Measurements from ENCODE around the gene RNF144A.

Gene RNF144A

GRCh38 chr2:7007846-7008741, 90.9 kb downstream of the RNF144A start:
- Histone ChIP-seq H3K9me3 (ENCODE audit: severe bottlenecking) (no peaks in the 10 kb centered on the region), H3K27me3 (ENCODE audit: insufficient read depth, low read depth, severe bottlenecking) (no peaks in the 10 kb centered on the region), H3K4me3 (ENCODE audit: low read depth, low read length) (no peak overlapping the region), H3K27ac (no peak overlapping the region), H3K36me3 (no peaks in the 10 kb centered on the region)
- TF ChIP-seq CTCF (IDR thresholded peaks at IDR 0.05; ENCODE audit: low read depth, low read length) = no peak
- DNase-seq = no peak

GRCh38 chr2:7009207-7009911, 92.1 kb downstream of the RNF144A start:
- no peaks in the 10 kb centered on the region for H3K36me3 ChIP-seq
- no peak overlapping the region for H3K27ac ChIP-seq
- TF ChIP-seq CTCF (IDR thresholded peaks at IDR 0.05; ENCODE audit: low read depth, low read length) = no peak
- no peak overlapping the region for H3K4me3 ChIP-seq (ENCODE audit: low read depth, low read length)
- H3K9me3 ChIP-seq (ENCODE audit: severe bottlenecking) = no peaks in the 10 kb centered on the region
- no peak for DNase-seq
- H3K27me3 ChIP-seq (ENCODE audit: insufficient read depth, low read depth, severe bottlenecking) = no peaks in the 10 kb centered on the region

GRCh38 chr2:7010391-7011054, 93.3 kb downstream of the RNF144A start:
- no peaks in the 10 kb centered on the region for H3K27me3 ChIP-seq (ENCODE audit: insufficient read depth, low read depth, severe bottlenecking)
- no peaks in the 10 kb centered on the region for H3K36me3 ChIP-seq
- no peaks in the 10 kb centered on the region for H3K9me3 ChIP-seq (ENCODE audit: severe bottlenecking)
- H3K27ac ChIP-seq = no peak overlapping the region
- no peak for DNase-seq
- TF ChIP-seq CTCF (IDR thresholded peaks at IDR 0.05; ENCODE audit: low read depth, low read length) = no peak
- no peak overlapping the region for H3K4me3 ChIP-seq (ENCODE audit: low read depth, low read length)

GRCh38 chr2:7011356-7012083, 94.3 kb downstream of the RNF144A start:
- DNase-seq = no peak
- H3K9me3 ChIP-seq (ENCODE audit: severe bottlenecking) = no peaks in the 10 kb centered on the region
- H3K27ac ChIP-seq = no peak overlapping the region
- H3K4me3 ChIP-seq (ENCODE audit: low read depth, low read length) = no peak overlapping the region
- H3K27me3 ChIP-seq (ENCODE audit: insufficient read depth, low read depth, severe bottlenecking) = no peaks in the 10 kb centered on the region
- H3K36me3 ChIP-seq = no peaks in the 10 kb centered on the region
- TF ChIP-seq CTCF (IDR thresholded peaks at IDR 0.05; ENCODE audit: low read depth, low read length) = no peak

- Histone ChIP-seq H3K27ac (no peak overlapping the region), H3K27me3 (ENCODE audit: insufficient read depth, low read depth, severe bottlenecking) (no peaks in the 10 kb centered on the region), H3K4me3 (ENCODE audit: low read depth, low read length) (no peak overlapping the region), H3K36me3 (no peaks in the 10 kb centered on the region; the same call in 1 of the 2 replicates), H3K9me3 (ENCODE audit: severe bottlenecking) (no peaks in the 10 kb centered on the region)
- TF ChIP-seq CTCF (IDR thresholded peaks at IDR 0.05; ENCODE audit: low read depth, low read length) = no peak
- no peak for DNase-seq
Measured at GRCh38 chr2:7012141-7012764, 95.0 kb downstream of the RNF144A start.

Data from WERI-Rb-1 (cell line).